AG04449 (cell line): ENCODE results near the gene LRBA.

ENCODE experiments used
- CTCF ChIA-PET: fragments of 350-600 bp; formaldehyde crosslinking; extraction: SDS; loops from one replicate; lab custom pipeline; 2021; ENCODE audit warnings: antibody characterized with exemption; lab: Yijun Ruan, JAX
- POLR2A ChIA-PET: fragments of 400-600, 350-600 bp; formaldehyde crosslinking; extraction: SDS; loops from one replicate; lab custom pipeline; 2020; ENCODE audit warnings: antibody characterized with exemption, inconsistent platforms; lab: Yijun Ruan, JAX
- DNase-seq: peaks from one replicate; pipeline ENCODE4 v3.0.0-alpha.2; 2010; ENCODE audit warnings: low read depth, low spot score
- H3K4me3 ChIP-seq: 2 replicates; pipeline ENCODE4 v1.5.1; 2011; ENCODE audit warnings: low read depth, mild to moderate bottlenecking, control low read depth, low read length
- TF ChIP-seq, protein P1 (sequence below): IDR thresholded peaks from one replicate; pipeline ENCODE4 v1.5.1; 2011; ENCODE audit warnings: mild to moderate bottlenecking, moderate library complexity, low read length, control low read depth, inconsistent platforms; ENCODE audit not compliant: insufficient read depth; ENCODE audit errors: missing control alignments

The LRBA gene

DNA sequence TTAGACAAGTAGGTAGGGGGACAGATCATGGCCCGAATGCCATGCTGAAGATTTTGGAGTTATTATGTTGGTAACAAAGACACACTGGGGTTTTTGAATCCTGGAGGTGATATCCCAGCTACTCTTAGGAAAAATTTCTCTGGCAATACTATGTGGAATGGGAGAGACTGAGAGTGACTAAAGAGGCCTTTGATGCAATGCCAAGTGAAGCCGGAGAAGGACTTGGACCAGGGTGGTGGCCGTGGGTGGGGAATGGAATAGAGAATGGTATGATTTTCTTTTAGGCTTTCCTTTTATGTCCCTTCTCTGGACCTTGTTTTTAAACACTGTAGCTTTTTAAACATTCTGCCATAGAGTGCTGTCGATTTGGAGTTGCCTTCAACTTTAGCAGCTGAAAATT lies 795.2 kb downstream of the LRBA start:
- CTCF ChIA-PET, result interaction anchor here (0.6 to 7.3 kb wide), 7 partner anchors 10 to 222 kb away, joined by 3 to 53 read pairs (median 5); no protein-coding TSS in a partner anchor
- TF ChIP-seq, protein P1, sequence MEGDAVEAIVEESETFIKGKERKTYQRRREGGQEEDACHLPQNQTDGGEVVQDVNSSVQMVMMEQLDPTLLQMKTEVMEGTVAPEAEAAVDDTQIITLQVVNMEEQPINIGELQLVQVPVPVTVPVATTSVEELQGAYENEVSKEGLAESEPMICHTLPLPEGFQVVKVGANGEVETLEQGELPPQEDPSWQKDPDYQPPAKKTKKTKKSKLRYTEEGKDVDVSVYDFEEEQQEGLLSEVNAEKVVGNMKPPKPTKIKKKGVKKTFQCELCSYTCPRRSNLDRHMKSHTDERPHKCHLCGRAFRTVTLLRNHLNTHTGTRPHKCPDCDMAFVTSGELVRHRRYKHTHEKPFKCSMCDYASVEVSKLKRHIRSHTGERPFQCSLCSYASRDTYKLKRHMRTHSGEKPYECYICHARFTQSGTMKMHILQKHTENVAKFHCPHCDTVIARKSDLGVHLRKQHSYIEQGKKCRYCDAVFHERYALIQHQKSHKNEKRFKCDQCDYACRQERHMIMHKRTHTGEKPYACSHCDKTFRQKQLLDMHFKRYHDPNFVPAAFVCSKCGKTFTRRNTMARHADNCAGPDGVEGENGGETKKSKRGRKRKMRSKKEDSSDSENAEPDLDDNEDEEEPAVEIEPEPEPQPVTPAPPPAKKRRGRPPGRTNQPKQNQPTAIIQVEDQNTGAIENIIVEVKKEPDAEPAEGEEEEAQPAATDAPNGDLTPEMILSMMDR, result no peak

DNA sequence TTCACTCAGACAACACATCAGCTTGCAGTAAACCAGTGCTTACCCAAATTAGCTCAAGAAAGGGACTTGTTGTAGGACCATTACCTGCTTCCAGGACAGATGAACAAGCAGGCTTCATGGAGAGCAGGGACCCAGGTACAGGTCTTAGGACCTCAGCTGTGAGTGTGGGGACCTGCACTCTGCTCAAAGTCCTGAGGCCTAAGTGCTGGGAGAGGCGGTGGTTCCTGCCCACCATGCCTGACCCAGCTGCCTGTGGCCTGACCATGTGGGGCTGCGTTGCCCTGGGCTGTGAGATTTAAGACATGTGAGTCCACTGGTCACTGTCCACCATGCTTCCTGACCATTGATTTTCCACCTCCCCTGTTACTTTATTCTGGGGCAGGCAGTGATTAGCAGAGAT lies 796.6 kb downstream of the LRBA start:
- no peak for DNase-seq
- H3K4me3 ChIP-seq, result no peak overlapping the region
- TF ChIP-seq, protein P1, result no peak
- CTCF ChIA-PET, result interaction anchor here (0.8 to 7.3 kb wide), 11 partner anchors 9 to 314 kb away, joined by 3 to 53 read pairs (median 6); no protein-coding TSS in a partner anchor
- POLR2A ChIA-PET, result no interaction called here

More for the DNA sequence above, 795.2 kb downstream of the LRBA start:
- DNase-seq, result no peak
- H3K4me3 ChIP-seq, result no peak overlapping the region
- POLR2A ChIA-PET, result interaction anchor here (0.8 kb wide), 1 partner anchor 25 kb away, joined by 4 read pairs; no protein-coding TSS in a partner anchor

DNA sequence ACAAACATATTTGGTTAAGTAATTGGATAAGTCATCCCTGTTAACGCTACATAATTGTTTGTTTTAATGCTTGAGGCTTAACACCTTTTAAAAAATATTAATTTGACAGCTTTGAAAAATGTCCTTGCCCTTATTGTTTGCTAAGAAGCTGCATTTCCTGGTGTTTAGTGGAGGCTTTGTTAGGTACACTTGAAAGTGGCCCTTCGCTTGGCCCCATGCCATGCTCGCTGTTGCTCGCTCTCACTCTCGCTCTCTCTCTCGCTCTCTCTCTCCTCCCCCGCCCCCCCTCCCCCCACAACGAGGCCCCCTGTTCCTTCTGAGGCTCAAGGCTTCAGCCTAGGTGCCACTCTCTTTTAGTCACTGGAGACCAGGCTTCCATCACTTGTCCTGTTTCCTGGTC lies 797.3 kb downstream of the LRBA start:
- CTCF ChIA-PET, result interaction anchor here (0.8 to 7.3 kb wide), 20 partner anchors 8 to 649 kb away, joined by 3 to 53 read pairs (median 4); no protein-coding TSS in a partner anchor
- DNase-seq, result no peak
- POLR2A ChIA-PET, result interaction anchor here (1.4 kb wide), 1 partner anchor 139 kb away, joined by 3 read pairs; no protein-coding TSS in a partner anchor
- TF ChIP-seq, protein P1, result no peak
- H3K4me3 ChIP-seq, result no peak overlapping the region

DNA sequence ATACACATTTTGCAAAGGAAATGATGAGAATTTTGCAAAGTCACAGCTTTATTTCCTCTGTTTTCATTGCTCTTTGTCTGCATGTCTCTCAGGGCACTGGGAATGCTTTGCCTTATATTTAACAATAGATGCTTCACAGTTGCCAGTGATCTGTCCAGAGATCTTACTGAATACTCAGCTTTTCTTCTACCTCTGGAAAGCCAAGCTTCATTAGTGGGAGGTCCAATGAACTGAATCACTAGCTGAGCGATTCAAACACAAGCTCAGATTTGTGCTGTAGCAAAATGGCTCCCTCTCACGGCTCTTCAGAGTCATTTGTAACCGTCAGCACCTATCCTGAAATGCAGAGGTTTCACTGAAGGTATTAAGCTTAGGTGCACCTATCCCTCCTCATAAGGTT lies 797.9 kb downstream of the LRBA start:
- TF ChIP-seq, protein P1, result peak; percentile 49
- H3K4me3 ChIP-seq, result no peak overlapping the region
- no peak for DNase-seq
- POLR2A ChIA-PET, result interaction anchor here (1.4 kb wide), 1 partner anchor 138 kb away, joined by 3 read pairs; no protein-coding TSS in a partner anchor
- CTCF ChIA-PET, result interaction anchor here (0.8 to 7.3 kb wide), 17 partner anchors 7 to 650 kb away, joined by 3 to 53 read pairs (median 6); no protein-coding TSS in a partner anchor

DNA sequence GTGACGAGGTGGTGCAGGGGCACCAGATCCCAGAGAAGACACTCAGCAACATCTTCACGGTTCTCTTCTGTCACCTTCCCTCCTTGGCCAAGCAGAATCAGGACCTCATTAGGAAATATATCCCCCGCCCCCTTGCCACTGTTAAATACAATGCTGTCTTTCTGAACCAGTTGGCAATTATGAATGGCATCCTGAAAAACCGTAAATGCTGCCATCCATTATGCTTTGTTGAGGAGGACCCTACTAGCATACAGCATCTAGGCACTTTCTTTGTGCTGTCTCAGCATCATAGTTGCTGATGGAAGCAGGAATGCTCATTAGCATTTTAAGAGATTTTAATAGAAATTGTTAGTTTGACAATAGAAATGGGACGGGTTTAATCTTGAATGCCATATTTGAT lies 798.4 kb downstream of the LRBA start:
- POLR2A ChIA-PET, result interaction anchor here (1.4 kb wide), 1 partner anchor 138 kb away, joined by 3 read pairs; no protein-coding TSS in a partner anchor
- TF ChIP-seq, protein P1, result no peak
- CTCF ChIA-PET, result interaction anchor here (0.8 to 7.3 kb wide), 16 partner anchors 7 to 650 kb away, joined by 3 to 53 read pairs (median 6); no protein-coding TSS in a partner anchor
- no peak for DNase-seq
- H3K4me3 ChIP-seq, result no peak overlapping the region

DNA sequence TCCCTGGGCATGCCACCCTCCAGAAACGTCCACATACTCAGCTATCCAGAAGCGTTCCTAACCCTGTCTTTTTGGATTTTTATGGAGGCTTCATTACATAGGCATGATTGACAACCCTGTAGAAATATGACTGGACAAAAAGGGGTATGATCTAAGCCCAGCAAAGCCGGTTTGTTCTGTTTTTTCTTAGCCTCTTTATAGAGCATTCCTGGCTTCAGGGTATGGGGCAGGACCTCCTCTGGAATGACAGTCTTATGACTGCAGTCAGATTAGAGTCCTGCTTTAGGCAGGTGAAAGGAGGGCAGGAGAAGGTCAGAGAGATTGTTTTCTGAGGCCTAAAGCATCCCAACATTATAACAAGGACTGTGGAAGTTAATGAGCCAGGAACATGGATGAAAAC lies 799.5 kb downstream of the LRBA start:
- CTCF ChIA-PET, result interaction anchor here (1.9 to 7.3 kb wide), 2 partner anchors 28 to 207 kb away, joined by 10 to 53 read pairs; no protein-coding TSS in a partner anchor

More for the DNA sequence above, 799.5 kb downstream of the LRBA start:
- DNase-seq, result no peak
- H3K4me3 ChIP-seq, result no peak overlapping the region
- TF ChIP-seq, protein P1, result no peak
- POLR2A ChIA-PET, result no interaction called here
